ENCODE data around the gene SLC10A7.

The SLC10A7 gene

GRCh38 chr4:146481246-146481645, 40.5 kb downstream of the SLC10A7 start:
- no peak for TF ChIP-seq CTCF (IDR thresholded peaks at IDR 0.05; ENCODE audit: extremely low read depth, missing control alignments)
- no peak for DNase-seq (ENCODE audit: low spot score)

GRCh38 chr4:146478009-146478408, 43.7 kb downstream of the SLC10A7 start:
- no peak for DNase-seq (ENCODE audit: low spot score)
- TF ChIP-seq CTCF (IDR thresholded peaks at IDR 0.05; ENCODE audit: extremely low read depth, missing control alignments), result no peak

DNA sequence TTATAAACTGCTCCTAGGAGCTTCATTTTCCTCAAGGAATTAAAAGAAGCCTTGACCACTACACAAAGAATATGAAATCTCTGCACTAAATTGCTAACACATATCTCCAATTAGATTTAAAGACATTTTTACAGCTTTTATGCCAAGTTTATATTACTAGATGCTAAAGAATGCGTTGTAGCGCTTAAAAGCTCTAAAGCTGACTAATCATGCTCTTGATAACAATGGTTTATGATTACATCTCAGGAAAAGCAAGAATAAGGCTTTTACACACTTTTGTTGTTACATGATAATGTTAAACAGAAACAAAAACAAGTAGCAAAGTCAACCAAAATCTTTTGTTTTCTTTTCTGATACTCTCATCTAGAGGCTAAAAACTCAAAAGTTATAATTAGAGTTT, 44.7 kb downstream of the SLC10A7 start:
- DNase-seq (ENCODE audit: low spot score), result no peak
- TF ChIP-seq CTCF (IDR thresholded peaks at IDR 0.05; ENCODE audit: extremely low read depth, missing control alignments), result no peak

GRCh38 chr4:146472404-146472803, 49.3 kb downstream of the SLC10A7 start:
- no peak for DNase-seq (ENCODE audit: low spot score)
- no peak for TF ChIP-seq CTCF (IDR thresholded peaks at IDR 0.05; ENCODE audit: extremely low read depth, missing control alignments)

DNA sequence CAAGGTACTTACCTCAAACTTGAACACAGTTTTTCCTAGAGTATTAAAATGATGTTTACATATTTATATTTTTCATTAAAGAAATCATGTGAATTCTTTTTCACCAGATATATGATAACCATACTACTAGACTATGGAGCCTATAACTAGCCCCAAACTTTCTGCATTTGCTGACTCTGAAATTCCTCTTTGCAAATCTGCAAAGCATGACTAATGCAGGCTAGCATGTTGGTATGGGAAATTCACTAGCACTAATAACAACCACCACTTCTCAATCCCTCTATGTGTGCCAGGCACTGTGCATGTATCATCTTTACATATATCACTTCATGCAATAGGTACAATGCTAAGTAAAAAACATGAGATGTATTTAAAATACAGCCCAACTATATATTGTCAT, 51.1 kb downstream of the SLC10A7 start:
- no peak for TF ChIP-seq CTCF (IDR thresholded peaks at IDR 0.05; ENCODE audit: extremely low read depth, missing control alignments)
- no peak for DNase-seq (ENCODE audit: low spot score)

DNA sequence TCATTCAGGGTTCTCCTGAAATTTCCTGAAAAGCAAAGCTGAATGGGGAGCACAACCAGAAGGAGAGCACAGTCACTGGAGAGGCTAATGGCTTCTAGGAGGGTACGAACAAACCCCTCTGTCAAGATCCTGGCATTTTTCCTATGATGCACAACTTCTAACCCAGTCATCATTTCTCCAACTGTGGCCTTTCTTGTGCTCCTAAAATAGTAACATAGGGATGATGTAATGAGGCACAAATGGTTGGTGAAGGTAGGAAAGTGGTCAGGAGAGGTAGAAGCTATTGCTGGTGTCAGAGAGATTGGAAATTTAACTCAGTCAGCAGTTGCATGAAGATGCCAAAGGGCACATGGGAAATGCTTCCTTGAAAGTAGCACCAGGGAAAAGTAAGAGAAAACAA, 52.7 kb downstream of the SLC10A7 start:
- no peak for TF ChIP-seq CTCF (IDR thresholded peaks at IDR 0.05; ENCODE audit: extremely low read depth, missing control alignments)
- DNase-seq (ENCODE audit: low spot score), result no peak

GRCh38 chr4:146465628-146466027, 56.1 kb downstream of the SLC10A7 start:
- TF ChIP-seq CTCF (IDR thresholded peaks at IDR 0.05; ENCODE audit: extremely low read depth, missing control alignments), result no peak
- DNase-seq (ENCODE audit: low spot score), result no peak

Measured in GM20000 (cell line).